Peyer's patch (tissue), 4 donors: ENCODE results near the gene NFIX.

Experiments
- CTCF ChIP-seq, 6 experiments: fragments of 450-650 bp in 4 of 6; fragments of 200-600 bp in 2 of 6; sonication (generic) in 1 of 6; IDR thresholded peaks; one replicate each; pipeline ENCODE4 v1.5.1; 2017 to 2019; ENCODE audit warnings: antibody characterized with exemption in 6 of 6, mild to moderate bottlenecking in 3 of 6, moderate library complexity in 1 of 6
- POLR2A ChIP-seq, 2 donors: fragments of 450-650 bp; IDR thresholded peaks; one replicate each; pipeline ENCODE4 v1.5.1; 2017; ENCODE audit warnings: antibody characterized with exemption in 2 of 2, mild to moderate bottlenecking in 2 of 2, moderate library complexity in 2 of 2

GRCh38 chr19:13118424-13119193 is 123.3 kb downstream of the NFIX start:
- TF ChIP-seq CTCF (IDR thresholded peaks at IDR 0.05) (no peak), POLR2A (IDR thresholded peaks at IDR 0.05) (no peak)
